DMS53 (cell line): Measurements from ENCODE around the gene SLC24A4.

Source experiments
- DNase-seq: peaks from one replicate; lab custom pipeline; 2025; lab: John Stamatoyannopoulos, UW

Gene SLC24A4

GRCh38 chr14:92546347-92547053 is 223.5 kb downstream of the SLC24A4 start:
- DNase-seq = peak; percentile 91

- no peak for DNase-seq
Measured at GRCh38 chr14:92549105-92549858, 226.3 kb downstream of the SLC24A4 start.

DNA sequence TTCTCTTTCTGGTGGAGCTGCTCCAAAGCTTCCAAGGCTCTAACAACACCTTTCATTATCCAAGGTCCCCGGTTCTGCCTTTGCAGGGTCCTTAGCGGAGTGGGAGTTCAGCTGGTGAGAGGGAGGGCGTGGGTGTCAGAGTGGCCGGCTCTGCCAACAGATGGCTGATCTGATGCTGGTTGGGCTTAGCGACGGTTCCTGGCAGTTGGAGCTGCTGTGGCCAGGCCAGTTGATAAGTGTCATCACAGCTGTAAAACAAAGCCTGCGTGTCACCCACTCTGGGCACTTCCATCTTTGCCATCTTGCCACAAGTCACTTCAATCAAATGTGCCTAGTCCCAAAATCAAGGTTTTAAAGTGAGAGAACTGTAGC is 226.9 kb downstream of the SLC24A4 start:
- peak; percentile 29 for DNase-seq
